ENCODE data around the gene TBC1D22A.

- TF ChIP-seq CTCF (IDR thresholded peaks at IDR 0.05; ENCODE audit: low read length), result no peak
- TF ChIP-seq EZH2 (IDR thresholded peaks at IDR 0.05; ENCODE audit: borderline replicate concordance, low read length), result no peak
Observed at GRCh38 chr22:47130883-47131631, 368.6 kb downstream of the TBC1D22A start.
